Activated T-helper 1 cell treated with anti-CD3 and anti-CD28 coated beads, Interleukin-12 subunit alpha, Interleukin-12 subunit beta, Interleukin-2, Interleukin-4 antibody, amounts not matched to agents 30 ng/mL and 10 ng/mL and 1 ng/mL, durations not matched to agents 14 hours and 24 hours and 36 hours (primary cell): ENCODE measurements around the gene GRAMD1A. TPM values are rescaled to one million over a fixed set of nuclear protein-coding genes. Genes with fewer than 3 reads are reported as not detected.

ENCODE experiments used
- DNase-seq: peaks from one replicate; pipeline ENCODE4 v3.0.0; 2021; ENCODE audit warnings: low spot score
- H3K27ac Mint-ChIP-seq: one replicate; pipeline ENCODE4 v1.8.0; 2021; ENCODE audit warnings: mild to moderate bottlenecking, mixed read lengths
- H3K27me3 Mint-ChIP-seq: one replicate; pipeline ENCODE4 v1.8.0; 2022; ENCODE audit warnings: mild to moderate bottlenecking, moderate library complexity, mixed read lengths; ENCODE audit not compliant: insufficient read depth
- H3K36me3 Mint-ChIP-seq: one replicate; pipeline ENCODE4 v1.8.0; 2021; ENCODE audit warnings: low read depth, mixed read lengths
- H3K4me1 Mint-ChIP-seq: one replicate; pipeline ENCODE4 v1.8.0; 2021; ENCODE audit warnings: low read depth, mixed read lengths
- H3K4me3 Mint-ChIP-seq: one replicate; pipeline ENCODE4 v1.8.0; 2021; ENCODE audit warnings: mild to moderate bottlenecking, moderate library complexity, mixed read lengths
- H3K9me3 Mint-ChIP-seq: one replicate; pipeline ENCODE4 v1.8.0; 2021; ENCODE audit warnings: mixed read lengths
- intact Hi-C: fragments of 100-400 bp; cut with micrococcal nuclease; formaldehyde crosslinking; loops from one replicate; pipeline ENCODE4 v1.15.1; 2024
- total RNA-seq: library from RNA; stranded (reverse); gene quantifications from 2 replicates; pipeline ENCODE4 v1.2.3, GENCODE V29; 2022

Gene GRAMD1A
- 176 and 189 TPM in 2 replicates for total RNA-seq

GRCh38 chr19:34999498-35000337, at the start of gene GRAMD1A:
Gene GRAMD1A (plus strand): TSS chr19:35000323. CDS start chr19:35000479, 156 bp downstream.
- Mint-ChIP-seq H3K4me3 (peak within 1 kb of the TSS; percentile 98), H3K4me1 (peaks cover 59% of the 10 kb centered on the region), H3K36me3 (peaks cover 16% of the 10 kb centered on the region), H3K9me3 (no peaks in the 10 kb centered on the region), H3K27me3 (no peaks in the 10 kb centered on the region), H3K27ac (peak within 1 kb of the TSS; percentile 96)
- intact Hi-C loops = loop anchor here (1.0 to 5.0 kb wide), 5 partner anchors 9 to 267 kb away; partner anchors contain the start of genes ZNF181, ZNF599 and ZNF792
- DNase-seq = peak; percentile 71

DNA sequence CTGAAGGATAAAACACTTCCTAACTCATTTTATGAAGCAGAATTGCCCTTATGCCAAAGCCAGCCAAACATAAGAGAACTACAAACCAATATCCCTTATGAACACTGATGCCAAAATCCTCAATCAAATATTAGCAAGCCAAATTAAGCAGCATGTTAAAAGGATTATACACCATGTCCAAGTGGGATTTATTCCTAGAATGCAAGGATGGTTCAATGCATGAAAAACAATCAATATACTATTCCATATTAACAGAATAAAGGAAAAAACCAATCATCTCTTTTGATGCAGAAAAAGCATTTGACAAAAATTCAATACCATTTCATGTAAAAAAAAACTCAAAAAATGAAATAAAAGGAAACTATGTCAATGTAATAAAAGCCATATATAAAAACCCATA, 47.0 kb upstream of the GRAMD1A start:
- H3K4me3 Mint-ChIP-seq = no peak overlapping the region
- intact Hi-C loops = no loop called here
- H3K9me3 Mint-ChIP-seq = peaks cover 74% of the 10 kb centered on the region
- no peak overlapping the region for H3K27ac Mint-ChIP-seq
- peaks cover 53% of the 10 kb centered on the region for H3K36me3 Mint-ChIP-seq
- H3K27me3 Mint-ChIP-seq = no peaks in the 10 kb centered on the region
- no peak for DNase-seq
- H3K4me1 Mint-ChIP-seq = no peaks in the 10 kb centered on the region

DNA sequence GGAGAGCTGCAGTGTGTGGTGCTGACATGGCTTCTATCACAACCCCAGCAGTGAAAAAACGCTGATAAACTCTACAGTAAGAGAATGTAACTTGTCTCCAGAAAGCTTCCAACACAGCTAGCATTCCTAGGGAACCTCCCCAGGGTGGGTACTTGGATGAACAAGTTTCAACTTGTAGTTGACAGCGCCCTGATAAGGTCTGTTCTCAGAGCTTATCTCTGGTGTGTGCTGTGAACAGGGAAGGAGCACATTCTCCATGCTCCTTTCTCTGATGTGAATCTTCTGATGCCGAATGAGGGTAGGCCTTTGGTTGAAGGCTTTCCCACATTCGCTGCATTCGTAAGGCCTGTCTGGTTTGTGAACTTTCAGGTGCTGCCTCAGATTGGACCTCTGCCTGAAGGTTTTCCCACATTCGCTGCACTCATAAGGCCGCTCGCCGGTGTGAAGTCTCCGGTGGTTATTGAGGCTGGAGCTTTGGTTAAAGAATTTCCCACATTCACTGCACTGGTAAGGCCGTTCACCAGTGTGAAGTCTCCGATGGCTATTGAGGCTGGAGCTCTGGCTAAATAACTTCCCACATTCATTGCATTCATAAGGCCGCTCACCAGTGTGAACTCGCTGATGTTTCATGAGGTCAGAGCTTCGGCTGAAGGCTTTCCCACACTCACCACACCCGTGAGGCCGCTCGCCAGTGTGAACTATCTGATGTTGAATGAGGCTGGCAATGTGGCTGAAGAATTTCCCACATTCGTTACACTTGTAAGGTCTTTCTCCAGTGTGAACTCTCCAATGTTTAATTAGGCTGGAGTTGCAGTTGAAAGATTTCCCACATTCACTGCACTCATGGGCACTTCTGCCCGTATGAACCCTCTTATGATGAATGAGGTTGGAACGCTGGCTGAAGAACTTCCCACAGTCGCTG, 42.0 kb upstream of the GRAMD1A start:
- Mint-ChIP-seq H3K27ac (no peak overlapping the region), H3K4me1 (peaks cover 19% of the 10 kb centered on the region), H3K27me3 (peaks cover 2% of the 10 kb centered on the region), H3K4me3 (no peak overlapping the region), H3K9me3 (peaks cover 85% of the 10 kb centered on the region), H3K36me3 (peaks cover 82% of the 10 kb centered on the region)
- intact Hi-C loops = no loop called here
- DNase-seq = no peak

DNA sequence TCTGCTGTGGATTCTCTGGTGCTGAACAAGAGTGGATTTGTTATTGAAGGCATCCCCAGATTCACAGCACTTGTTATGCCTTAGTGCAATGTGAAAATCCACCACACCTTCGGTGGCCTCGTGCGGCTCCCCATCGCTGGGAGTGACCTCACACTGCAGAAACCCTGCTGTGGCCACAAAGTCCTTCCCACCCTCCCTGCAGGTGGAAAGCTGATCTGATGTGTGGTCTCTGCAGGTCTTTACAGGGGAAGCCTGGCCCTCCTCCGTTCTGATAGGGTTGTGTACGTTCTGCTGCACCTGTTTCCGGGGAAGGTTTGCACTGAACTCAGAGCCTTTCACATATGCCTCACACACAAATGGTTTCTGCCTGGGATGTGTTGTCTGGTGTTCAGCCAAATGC, 41.1 kb upstream of the GRAMD1A start:
- Mint-ChIP-seq H3K27me3 (peaks cover 2% of the 10 kb centered on the region), H3K9me3 (peaks cover 78% of the 10 kb centered on the region), H3K36me3 (peaks cover 79% of the 10 kb centered on the region), H3K4me3 (no peak overlapping the region), H3K4me1 (peaks cover 22% of the 10 kb centered on the region), H3K27ac (no peak overlapping the region)
- DNase-seq = no peak
- intact Hi-C loops = no loop called here

GRCh38 chr19:34960103-34960805, 39.9 kb upstream of the GRAMD1A start:
- intact Hi-C loops = loop anchor here (5.0 kb wide), 2 partner anchors 42 to 188 kb away; partner anchors contain the start of genes GRAMD1A and ZNF599
- H3K27me3 Mint-ChIP-seq = peaks cover 2% of the 10 kb centered on the region
- H3K27ac Mint-ChIP-seq = no peak overlapping the region
- H3K36me3 Mint-ChIP-seq = peaks cover 74% of the 10 kb centered on the region
- no peak for DNase-seq
- no peak overlapping the region for H3K4me3 Mint-ChIP-seq
- H3K9me3 Mint-ChIP-seq = peaks cover 72% of the 10 kb centered on the region
- peaks cover 22% of the 10 kb centered on the region for H3K4me1 Mint-ChIP-seq

DNA sequence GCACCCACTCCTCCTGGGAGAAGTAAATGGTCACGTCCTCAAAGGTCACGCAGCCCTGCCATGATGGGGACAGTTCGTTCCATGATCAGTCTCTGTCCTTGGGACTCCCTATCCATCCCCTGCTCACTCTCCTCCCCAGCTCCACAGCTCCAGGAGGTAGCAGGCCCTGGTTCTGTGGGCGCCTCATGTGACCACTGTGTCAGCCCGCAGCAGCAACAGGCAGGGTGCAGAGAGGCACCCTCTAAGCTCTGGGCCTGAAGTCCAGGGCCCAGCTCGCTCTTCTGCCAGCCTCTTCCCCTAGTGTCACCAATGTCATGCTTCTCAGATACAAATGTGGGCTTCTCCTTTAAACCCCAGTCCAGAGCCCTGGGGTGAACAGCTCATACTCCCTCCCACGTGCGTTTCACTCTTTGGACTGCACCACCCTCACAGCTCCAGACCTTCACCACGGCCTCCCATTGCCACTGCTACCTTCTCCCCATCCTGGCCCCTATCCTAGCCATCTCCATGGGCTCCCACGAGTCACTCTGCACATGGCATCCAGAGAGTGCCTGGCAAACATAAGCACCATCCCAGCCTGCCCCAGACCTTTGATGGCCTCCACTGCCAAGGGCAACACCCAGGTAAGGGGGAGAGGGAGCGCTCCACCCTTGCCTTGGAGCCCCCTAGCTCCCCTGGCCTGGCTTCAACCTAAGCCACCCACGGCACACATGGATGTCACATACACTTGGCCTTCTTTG, 39.0 kb upstream of the GRAMD1A start:
- H3K4me3 Mint-ChIP-seq = no peak overlapping the region
- peaks cover 67% of the 10 kb centered on the region for H3K36me3 Mint-ChIP-seq
- intact Hi-C loops = loop anchor here (5.0 kb wide), 2 partner anchors 41 to 189 kb away; partner anchors contain the start of genes GRAMD1A and ZNF599
- no peak for DNase-seq
- peaks cover 2% of the 10 kb centered on the region for H3K27me3 Mint-ChIP-seq
- peaks cover 22% of the 10 kb centered on the region for H3K4me1 Mint-ChIP-seq
- H3K27ac Mint-ChIP-seq = no peak overlapping the region
- peaks cover 69% of the 10 kb centered on the region for H3K9me3 Mint-ChIP-seq

- intact Hi-C loops = loop anchor here (5.0 kb wide), 2 partner anchors 40 to 190 kb away; partner anchors contain the start of genes GRAMD1A and ZNF599
- DNase-seq = no peak
- Mint-ChIP-seq H3K9me3 (peaks cover 64% of the 10 kb centered on the region), H3K4me3 (peak overlapping the region; percentile 91), H3K27ac (peak overlapping the region; percentile 13), H3K36me3 (peaks cover 60% of the 10 kb centered on the region), H3K27me3 (peaks cover 2% of the 10 kb centered on the region), H3K4me1 (peaks cover 22% of the 10 kb centered on the region)
Observed at GRCh38 chr19:34961775-34962686, 38.1 kb upstream of the GRAMD1A start.

- peaks cover 2% of the 10 kb centered on the region for H3K27me3 Mint-ChIP-seq
- intact Hi-C loops = loop anchor here (5.0 kb wide), 2 partner anchors 39 to 191 kb away; partner anchors contain the start of genes GRAMD1A and ZNF599
- no peak for DNase-seq
- peaks cover 62% of the 10 kb centered on the region for H3K9me3 Mint-ChIP-seq
- peaks cover 22% of the 10 kb centered on the region for H3K4me1 Mint-ChIP-seq
- peak overlapping the region; percentile 83 for H3K27ac Mint-ChIP-seq
- peak overlapping the region; percentile 91 for H3K4me3 Mint-ChIP-seq
- H3K36me3 Mint-ChIP-seq = peaks cover 53% of the 10 kb centered on the region
Observed at GRCh38 chr19:34962687-34963572, 37.2 kb upstream of the GRAMD1A start.

DNA sequence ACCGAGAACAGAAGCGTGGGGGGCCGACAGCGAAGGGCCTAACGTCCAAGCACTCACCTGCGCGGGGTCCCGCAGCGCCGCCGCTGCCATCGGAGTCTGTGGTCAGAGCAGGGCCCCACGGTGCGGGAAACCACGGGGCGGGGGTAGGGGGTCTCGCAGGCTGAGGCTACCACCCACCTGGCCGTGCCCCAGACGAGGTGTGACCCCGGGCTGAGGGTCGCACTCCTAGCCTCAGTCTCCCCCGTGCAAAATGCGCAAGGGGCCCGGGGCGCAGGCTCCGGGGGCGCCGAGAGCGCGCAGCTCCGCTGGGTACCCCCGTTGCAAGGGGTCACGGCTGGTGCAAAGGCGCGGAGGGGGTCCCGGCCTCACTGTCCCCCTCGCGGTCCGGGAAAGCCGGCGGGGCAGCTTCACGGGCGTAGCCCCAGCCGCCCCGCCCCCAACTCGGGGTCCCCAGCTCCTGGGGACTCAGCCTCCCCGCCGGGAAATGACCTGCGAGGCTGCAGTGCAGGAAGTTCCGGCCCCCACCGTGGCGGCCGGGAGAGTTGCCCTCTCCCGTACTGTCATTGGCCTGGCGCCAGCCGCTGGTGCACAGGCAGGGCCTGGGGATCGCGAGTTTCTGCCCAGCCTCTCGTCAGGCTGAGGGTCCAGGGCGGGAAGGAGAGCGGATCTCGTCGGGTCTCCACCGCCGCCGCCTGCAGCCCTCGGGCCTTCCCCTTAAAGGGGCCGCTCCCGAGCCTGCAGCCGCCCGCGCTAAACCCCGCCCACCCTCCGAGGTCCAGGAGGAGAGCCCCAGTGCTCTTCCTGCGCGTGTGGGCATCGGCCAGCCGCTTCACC, 36.3 kb upstream of the GRAMD1A start, which contains the start of gene ZNF792:
Gene ZNF792, minus strand, starts transcription at position 657 of the 834 bp plus-strand sequence. Its CDS starts 567 bp downstream, at position 90.
- H3K4me3 Mint-ChIP-seq = peak within 1 kb of the TSS; percentile 91
- H3K27ac Mint-ChIP-seq = peak within 1 kb of the TSS; percentile 83
- H3K9me3 Mint-ChIP-seq = peaks cover 63% of the 10 kb centered on the region
- H3K27me3 Mint-ChIP-seq = peaks cover 3% of the 10 kb centered on the region
- intact Hi-C loops = loop anchor here (5.0 kb wide), 2 partner anchors 39 to 191 kb away; partner anchors contain the start of genes GRAMD1A and ZNF599
- H3K36me3 Mint-ChIP-seq = peaks cover 44% of the 10 kb centered on the region
- peak; percentile 37 for DNase-seq
- H3K4me1 Mint-ChIP-seq = peaks cover 22% of the 10 kb centered on the region
